Endothelial cell of umbilical vein (primary cell): ENCODE results near the gene PRXL2C.

Experiments used
- CTCF ChIP-seq, 2 donors: IDR thresholded peaks; 1 replicate in 1 of 2; 2 replicates in 1 of 2; pipeline ENCODE4 v1.5.1; 2011; ENCODE audit warnings: low read length in 2 of 2, mild to moderate bottlenecking in 2 of 2, moderate library complexity in 2 of 2, control low read depth in 1 of 2, inconsistent platforms in 1 of 2, low read depth in 1 of 2; ENCODE audit not compliant: insufficient read depth in 1 of 2; ENCODE audit errors: extremely low read depth in 1 of 2
- FOS ChIP-seq: IDR thresholded peaks from 2 replicates; pipeline ENCODE4 v1.6.1; 2011; ENCODE audit warnings: mild to moderate bottlenecking, low read length, moderate library complexity, borderline replicate concordance; ENCODE audit not compliant: insufficient read depth
- GATA2 ChIP-seq: IDR thresholded peaks from 2 replicates; pipeline ENCODE4 v1.7.0; 2011; ENCODE audit warnings: low read depth, mild to moderate bottlenecking, moderate library complexity, mixed read lengths, low read length; ENCODE audit not compliant: insufficient read length, insufficient read depth
- POLR2A ChIP-seq: IDR thresholded peaks from 2 replicates; pipeline ENCODE4 v1.6.1; 2012; ENCODE audit warnings: low read depth, mild to moderate bottlenecking, control low read depth, low read length

DNA sequence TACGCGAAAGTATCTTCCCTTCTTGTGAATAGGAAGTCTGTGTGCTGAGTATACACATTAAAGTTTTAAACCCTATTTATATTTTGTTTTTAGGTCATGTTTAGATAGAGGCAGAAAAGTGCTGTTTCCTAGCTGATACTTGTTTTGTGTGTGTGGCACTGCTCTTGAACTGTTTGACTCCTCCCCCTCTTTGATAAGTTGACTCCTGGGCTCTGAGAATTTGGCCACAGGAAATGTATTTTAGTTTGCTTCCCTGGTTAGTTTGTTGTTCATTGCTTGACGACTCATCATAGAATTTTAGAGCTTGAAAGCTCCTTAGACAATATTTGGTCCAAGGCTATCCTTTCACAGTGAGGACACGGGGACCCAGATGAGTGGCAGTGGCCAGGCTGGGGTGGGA lies 33.5 kb downstream of the PRXL2C start:
- TF ChIP-seq CTCF (IDR thresholded peaks at IDR 0.05; ENCODE audit: extremely low read depth in 1 of 2, insufficient read depth in 1 of 2, low read depth in 1 of 2, low read length in 2 of 2) (no peak), FOS (no peak), POLR2A (no peak), GATA2 (no peak)
